NCI-H2171 treated with DMSO at 0.1 percent for 48 hours (cell line): ENCODE measurements around the gene KLF7.

Source experiments
- DNase-seq: peaks from one replicate; lab custom pipeline; 2025; lab: John Stamatoyannopoulos, UW

Gene KLF7

DNA sequence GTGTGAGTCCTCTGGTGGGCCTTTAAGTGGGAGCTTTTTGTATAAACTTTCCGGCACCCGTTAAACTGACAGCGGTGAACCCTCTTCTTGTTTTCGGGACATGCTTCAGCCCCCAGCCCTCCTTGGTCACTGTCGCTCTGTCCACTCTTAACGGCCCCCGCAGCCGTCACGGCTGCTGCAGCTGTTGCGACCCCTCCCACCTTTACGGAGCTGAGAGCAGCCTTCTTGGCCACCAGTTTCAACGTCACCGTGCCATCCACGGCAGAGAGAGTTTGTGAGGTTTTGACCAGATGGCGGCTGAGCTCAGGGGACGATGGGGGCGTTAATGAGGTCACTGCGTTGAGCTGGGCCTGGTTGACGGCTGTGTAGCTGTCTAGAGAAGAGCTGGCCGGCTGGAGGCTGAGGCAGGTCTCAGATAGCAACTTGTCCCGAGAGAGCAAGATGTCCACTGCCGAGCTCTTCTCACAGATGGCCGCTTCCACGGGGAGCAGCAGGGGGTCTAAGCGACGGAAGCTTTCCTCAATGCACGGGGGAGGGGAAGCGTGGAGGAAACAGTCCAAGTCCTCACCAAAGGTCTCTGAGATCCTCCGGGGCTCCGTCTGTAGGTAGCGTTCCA is 41.9 kb downstream of the KLF7 start:
- DNase-seq = no peak

- no peak for DNase-seq
Observed at GRCh38 chr2:207123335-207123744, 42.4 kb downstream of the KLF7 start.

DNA sequence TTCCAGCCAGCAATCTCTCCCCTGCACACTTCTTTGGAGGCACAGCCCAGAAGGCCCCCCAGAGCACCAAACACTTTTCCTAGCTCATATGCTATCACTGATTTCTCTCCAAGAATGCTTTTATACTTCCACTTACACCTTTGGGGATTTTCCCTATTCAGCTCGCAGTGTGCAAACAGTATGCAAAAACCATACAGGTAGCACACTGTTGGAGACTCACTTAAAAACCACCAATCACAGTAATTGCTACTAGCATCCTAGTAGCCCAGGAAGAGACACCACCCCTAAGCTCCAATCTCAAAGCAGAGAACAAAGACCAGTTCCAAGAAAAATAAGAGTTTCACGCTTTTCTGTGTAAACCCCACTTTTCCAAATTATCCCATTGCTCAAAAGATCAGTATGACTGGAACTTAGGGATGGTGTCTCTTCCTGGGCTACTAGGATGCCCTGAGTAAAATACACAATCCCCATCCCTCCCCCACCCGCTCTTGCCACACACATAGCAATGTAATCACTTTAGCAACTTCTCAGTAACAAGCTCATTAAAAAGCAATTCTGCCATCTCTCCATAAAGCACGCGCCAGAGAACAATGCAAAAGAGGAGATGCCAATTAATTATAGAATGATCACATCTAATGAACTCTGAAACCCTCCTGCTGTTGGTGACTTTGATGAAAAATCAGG is 43.0 kb downstream of the KLF7 start:
- DNase-seq = no peak

- DNase-seq = no peak
Observed at GRCh38 chr2:207121784-207122183, 44.0 kb downstream of the KLF7 start.

DNA sequence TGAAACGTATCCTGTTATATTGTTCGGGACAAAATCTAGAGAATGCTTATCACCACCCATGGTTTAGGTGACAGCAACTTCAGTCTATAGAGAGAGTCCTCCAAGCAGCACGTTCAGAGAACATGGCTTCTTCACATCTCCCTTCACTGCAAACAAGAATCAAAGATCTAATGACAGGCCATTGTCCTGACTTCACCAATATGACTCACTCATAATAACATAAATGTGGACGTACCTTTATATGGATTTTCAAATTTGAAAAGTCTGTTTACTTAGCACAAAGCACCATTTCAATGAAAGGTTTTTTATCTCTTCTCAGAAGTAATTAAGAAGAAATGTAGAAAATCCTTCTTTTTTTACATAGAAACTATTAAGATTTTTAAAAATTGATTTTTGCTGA is 46.7 kb downstream of the KLF7 start:
- no peak for DNase-seq

GRCh38 chr2:207117668-207118067 is 48.1 kb downstream of the KLF7 start:
- no peak for DNase-seq

DNA sequence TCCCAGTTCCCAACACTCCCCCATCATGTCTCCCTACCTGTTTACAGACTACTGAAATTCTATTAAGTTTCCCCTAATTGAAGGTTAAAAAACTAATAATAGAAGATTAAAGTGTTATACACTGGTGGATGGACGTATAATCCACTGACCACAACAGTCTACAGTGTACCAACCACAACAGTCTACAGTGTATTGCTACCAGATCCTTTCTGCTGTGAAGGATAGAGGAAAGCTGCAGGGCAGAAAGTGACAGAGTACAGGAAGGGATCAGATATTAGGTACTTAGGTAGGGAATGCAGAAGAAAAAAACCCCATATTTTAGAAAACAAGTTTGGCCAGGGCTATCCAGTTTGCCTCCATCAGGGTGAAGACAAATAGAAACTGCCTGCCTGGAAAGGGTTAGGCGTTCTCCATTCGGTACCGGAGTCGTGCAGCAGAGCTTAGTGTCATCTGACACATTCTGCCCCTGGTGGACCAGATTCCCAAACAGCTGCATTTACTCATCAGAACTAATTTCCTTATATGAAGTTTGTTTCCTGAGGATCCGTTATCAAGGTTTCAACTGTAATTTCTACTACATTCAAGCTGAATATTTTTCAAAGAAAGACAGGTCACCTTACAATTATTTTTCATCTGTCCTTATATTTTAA is 49.9 kb downstream of the KLF7 start:
- DNase-seq = no peak

DNA sequence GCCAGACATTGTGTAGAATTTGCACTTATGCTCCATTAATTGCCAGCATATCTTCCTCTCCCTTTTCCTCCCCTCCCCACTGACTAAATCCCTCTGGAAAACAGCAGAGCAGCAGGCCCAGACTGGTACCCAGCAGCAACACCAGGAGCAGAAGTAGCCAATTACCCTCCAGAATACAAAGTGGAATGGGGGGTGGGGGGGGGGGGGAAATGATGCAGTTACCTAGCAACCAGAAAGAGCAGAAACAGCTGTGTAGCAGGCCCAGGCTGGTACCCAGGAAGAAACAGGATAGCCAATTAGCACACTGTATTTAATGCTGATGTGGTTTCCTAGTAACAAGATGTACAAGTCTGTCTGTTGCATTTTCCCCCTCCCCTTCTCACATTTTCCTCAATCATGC is 52.3 kb downstream of the KLF7 start:
- peak; percentile 99 for DNase-seq

DNA sequence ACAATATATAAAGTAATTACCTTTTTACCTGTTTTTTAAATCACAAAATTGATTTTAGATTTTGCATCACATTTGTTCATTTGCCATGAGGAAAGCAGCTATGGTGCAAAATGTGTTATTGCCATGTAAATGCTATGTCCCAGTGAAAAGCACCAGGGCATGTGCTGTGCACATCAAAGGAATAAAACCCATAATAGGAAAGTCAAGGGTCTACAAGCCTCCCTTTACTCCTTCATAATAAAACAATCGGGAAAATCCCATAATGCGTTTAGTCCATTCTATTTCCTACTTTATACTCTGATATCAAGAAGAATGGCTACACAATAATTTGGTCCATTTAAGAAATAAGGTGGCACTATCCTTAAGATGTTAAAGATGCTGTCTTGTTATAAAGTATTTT is 53.0 kb downstream of the KLF7 start:
- DNase-seq = no peak

- peak; percentile 24 for DNase-seq
Observed at GRCh38 chr2:207112383-207112782, 53.4 kb downstream of the KLF7 start.

GRCh38 chr2:207111757-207112156 is 54.0 kb downstream of the KLF7 start:
- no peak for DNase-seq

DNA sequence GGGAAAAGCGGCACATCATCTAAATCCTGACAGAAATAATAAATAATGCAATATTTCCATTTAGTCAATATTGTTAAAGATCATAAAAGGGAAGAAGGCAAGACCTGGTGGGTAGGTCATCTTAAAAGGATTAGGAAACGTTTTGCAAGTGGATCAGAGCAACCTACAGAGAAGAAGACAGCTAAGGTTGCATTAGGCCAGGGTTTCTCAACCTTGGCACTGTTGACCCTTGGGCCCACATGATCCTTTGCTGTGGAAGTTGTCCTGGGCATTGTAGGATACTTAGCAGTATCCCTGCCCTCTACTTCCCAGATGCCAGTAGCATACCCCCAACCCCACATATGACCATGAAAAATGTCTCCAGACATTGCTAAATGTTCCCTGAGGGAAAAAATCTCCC is 55.0 kb downstream of the KLF7 start:
- DNase-seq = no peak

DNA sequence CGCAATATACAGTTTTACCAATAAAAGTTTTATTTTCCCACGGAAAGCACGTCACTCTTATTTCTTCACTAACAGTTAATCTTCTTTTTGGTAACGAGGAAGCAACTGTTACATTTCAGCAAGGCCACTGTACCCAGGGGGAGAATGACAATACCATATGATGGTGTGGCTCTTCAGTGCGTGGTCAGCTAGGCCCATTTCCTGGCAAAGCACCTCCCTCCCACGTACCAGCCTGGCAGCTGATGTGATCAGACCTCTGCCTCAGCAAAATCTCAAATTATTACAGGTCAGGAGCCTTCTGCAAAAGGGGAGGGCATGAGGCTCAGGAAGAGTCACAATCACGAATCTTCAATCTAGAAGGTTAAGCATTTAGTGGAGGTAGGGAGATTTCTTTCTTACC is 55.4 kb downstream of the KLF7 start:
- DNase-seq = no peak

DNA sequence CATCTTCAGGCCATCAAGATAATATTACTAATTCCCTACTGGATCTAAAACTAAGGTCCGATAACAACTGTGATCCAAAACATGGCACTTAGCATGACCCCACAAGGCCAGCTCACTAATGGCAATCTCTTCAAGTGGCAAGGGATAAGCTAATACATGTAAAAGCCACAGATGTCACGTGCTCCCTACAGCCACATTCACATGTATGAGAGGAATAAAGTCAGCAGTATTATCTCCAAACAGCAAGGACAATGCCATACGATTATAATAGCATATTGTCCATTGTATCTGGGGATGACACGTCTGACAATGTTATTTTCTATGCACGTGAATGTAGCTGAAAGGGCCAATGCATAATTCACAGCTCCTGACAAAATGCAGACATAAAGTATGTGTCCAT is 56.0 kb downstream of the KLF7 start:
- DNase-seq = no peak

- no peak for DNase-seq
Observed at GRCh38 chr2:207108440-207108839, 57.3 kb downstream of the KLF7 start.

GRCh38 chr2:207107551-207107950 is 58.2 kb downstream of the KLF7 start:
- DNase-seq = peak; percentile 90

GRCh38 chr2:207107131-207107530 is 58.6 kb downstream of the KLF7 start:
- DNase-seq = no peak

GRCh38 chr2:207103132-207103531 is 62.6 kb downstream of the KLF7 start:
- no peak for DNase-seq

- DNase-seq = peak; percentile 21
Observed at GRCh38 chr2:207101984-207102383, 63.8 kb downstream of the KLF7 start.

- no peak for DNase-seq
Observed at GRCh38 chr2:207097278-207097677, 68.5 kb downstream of the KLF7 start.

GRCh38 chr2:207095963-207096362 is 69.8 kb downstream of the KLF7 start:
- DNase-seq = no peak

DNA sequence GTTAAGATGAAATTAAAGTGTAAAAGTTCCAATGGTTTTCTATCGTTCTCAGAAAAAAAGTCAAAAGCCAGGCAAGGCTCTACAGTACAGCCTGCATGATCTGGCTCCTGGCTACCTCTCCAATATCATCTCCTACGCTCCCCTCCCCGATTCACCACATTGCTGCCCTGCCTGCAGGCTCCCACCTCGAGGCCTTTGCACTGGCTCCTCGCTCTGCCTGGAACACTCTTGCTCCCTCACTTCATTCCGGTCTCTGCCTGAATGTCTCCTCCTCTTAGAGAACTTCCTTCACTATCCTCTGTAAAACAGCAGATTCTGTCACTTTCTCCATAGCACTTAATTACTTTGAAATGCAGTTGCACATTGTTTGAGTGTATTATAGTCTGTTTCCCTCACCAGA is 72.5 kb downstream of the KLF7 start:
- no peak for DNase-seq

DNA sequence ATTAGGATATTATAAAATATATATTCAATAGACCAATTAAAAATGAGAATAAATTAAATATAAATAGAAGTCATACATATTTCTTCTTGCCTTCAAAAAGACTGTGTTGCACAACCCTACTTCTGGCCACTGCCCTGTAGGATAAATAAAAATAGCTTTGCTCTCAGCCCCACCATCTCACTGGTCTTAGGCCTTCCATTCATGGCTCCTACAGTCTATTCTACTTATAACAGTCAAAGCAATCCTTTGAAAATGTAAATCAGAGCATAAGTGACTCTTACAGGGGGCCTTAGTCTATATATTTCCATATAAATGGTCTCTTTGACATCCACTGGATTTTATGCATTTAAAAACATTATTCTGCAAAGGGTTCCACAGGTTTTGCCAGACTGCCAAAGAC is 72.9 kb downstream of the KLF7 start:
- no peak for DNase-seq

GRCh38 chr2:207091928-207092327 is 73.8 kb downstream of the KLF7 start:
- DNase-seq = no peak
